HG02759 (cell line): ENCODE results near the gene CD70.
"Not testable (repeated sequence)": the region's sequence is repeated elsewhere in the genome, so short reads cannot be mapped to it uniquely, and the experiment has no call there.

Source experiments
- ATAC-seq: cut with Tn5 transposase; IDR thresholded peaks from one replicate; pipeline ENCODE4 v1.9.1; 2021; ENCODE audit warnings: mild to moderate bottlenecking, moderate library complexity; ENCODE audit not compliant: unreplicated experiment

The CD70 gene, protein sequence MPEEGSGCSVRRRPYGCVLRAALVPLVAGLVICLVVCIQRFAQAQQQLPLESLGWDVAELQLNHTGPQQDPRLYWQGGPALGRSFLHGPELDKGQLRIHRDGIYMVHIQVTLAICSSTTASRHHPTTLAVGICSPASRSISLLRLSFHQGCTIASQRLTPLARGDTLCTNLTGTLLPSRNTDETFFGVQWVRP

DNA sequence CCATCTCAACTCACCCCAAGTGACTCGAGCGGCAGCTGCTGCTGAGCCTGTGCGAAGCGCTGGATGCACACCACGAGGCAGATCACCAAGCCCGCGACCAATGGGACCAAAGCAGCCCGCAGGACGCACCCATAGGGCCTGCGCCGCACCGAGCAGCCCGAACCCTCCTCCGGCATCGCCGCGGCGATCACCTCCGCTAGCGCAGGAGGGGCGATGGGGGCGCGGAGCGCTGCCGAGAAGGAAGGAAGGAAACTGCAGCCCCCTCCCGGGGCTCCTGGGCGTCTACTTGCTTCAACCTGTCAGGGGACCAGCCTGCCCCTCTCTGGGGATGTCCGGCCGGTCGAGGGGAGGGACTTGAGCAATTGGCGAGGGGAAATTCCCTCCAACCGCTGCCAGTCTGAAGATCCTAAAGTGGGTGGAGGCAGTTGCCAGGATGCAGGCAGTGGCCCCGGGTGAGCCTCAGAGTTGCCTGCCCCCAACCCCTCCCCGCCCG is at the start of gene CD70:
Gene CD70, minus strand, starts transcription at position 324 of the 493 bp plus-strand sequence. Its CDS starts 148 bp downstream, at position 176.
- ATAC-seq = peak; percentile 48

DNA sequence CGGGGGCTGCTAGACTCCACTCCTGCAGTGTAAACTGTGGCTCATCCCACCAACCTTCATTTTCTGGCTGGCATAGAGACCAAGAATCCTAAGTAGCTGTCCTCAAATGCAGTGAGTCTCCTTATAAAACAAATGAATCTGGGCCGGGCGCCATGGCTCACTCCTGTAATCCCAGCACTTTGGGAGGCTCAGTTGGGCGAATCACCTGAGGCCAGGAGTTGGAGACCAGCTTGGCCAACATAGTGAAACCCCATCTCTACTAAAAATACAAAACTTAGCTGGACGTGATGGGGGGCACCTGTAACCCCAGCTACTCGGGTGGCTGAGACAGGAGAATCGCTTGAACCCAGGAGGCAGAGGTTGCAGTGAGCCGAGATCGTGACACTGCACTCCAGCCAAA is 49.4 kb upstream of the CD70 start:
- ATAC-seq = not testable (repeated sequence)

DNA sequence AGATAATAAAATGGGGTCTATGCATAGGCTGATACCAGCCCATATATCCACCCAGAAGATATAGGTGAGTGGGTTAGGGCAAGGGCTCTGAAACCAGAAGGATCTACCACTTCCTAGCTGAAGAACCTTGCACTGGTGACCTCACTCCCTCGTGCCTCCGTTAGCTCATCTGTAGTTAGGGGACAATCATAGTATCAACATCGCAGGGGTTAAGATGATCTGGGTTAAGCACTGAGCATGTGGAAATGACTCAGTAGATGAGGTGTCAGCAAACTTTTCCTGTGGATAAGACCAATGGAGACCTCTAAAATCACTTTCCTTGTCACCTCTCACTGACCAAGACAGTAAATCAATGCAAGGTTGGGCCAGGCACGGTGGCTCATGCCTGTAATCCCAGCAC is 48.5 kb upstream of the CD70 start:
- ATAC-seq = no peak

DNA sequence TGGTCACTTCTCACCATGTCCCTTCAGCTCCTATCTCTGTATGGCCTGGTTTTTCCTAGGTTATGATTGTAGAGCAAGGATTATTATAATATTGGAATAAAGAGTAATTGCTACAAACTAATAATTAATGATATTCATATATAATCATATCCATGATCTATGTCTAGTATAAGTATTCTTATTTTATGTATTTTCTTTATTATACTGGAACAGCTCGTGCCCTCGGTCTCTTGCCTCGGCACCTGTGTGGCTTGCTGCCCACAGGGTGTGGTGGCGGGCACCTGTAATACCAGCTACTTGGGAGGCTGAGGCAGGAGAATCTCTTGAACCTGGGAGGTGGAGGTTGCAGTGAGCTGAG is 42.5 kb upstream of the CD70 start:
- ATAC-seq = not testable (repeated sequence)

DNA sequence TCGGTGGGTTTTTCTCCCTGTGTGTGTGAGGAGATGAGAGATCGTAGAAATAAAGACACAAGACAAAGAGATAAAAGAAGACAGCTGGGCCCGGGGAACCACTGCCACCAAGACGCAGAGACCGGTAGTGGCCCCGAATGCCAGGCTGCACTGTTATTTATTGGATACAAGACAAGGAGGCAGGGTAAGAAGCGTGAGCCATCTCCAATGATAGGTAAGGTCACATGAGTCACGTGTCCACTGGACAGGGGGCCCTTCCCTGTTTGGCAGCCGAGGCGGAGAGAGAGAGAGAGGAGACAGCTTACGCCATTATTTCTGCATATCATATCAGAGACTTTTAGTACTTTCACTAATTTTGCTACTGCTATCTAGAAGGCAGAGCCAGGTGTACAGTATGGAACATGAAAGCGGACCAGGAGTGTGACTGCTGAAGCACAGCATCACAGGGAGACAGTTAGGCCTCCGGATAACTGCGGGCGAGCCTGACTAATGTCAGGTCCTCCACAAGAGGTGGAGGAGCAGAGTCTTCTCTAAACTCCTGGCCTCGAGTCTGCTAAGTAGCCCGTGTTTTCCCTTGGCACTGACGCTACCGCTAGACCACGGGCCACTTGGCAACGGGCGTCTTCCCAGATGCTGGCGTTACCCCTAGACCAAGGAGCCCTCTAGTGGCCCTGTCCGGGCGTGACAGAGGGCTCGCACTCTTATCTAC is 42.0 kb upstream of the CD70 start:
- ATAC-seq = not testable (repeated sequence)

DNA sequence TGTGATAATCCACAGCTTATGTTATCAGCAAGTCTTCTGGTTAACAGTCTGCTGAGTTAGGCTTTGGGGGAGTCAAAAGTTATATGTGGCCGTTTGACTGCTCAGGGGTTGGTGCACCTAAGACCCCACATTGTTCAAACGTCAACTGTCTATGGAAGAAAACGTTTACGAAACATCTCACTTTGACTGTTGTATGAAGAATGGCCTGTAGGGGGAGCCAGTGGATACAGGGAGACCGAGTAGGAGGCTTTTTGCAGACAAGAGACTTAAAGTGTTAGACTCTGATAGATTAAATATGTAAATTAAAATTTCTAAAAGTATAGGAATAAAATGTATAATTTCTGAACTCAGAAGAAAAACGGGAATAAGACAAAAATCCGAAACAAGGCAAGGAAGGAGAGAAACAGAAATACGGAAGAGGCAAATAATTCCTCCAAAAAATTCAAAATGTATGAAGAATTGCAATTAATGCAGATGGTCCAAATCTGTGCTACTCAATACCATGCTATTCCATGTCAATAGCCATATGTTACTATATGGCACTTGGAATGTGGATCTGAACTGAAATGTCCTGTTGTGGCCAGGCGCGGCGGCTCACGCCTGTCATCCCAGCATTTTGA is 41.2 kb upstream of the CD70 start:
- no peak for ATAC-seq

DNA sequence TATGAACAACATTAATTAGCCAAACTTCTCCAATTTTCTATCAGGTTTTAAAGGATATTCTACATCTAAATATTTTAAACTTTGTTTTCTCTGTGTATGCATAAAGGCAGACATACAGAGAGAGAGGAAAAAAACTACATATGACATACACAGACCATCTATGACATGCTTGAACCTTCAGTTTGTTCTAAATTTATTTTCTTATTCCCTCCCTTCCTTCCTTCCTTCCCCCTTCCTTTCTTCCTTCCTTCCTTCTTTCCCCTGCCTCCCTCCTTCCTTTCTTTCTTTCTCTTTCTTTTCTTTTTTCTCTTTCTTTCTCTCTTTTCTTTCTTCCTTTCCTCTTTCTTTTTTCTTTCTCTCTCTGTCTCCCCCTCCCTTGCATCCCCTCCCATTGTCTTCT is 35.8 kb upstream of the CD70 start:
- no peak for ATAC-seq

DNA sequence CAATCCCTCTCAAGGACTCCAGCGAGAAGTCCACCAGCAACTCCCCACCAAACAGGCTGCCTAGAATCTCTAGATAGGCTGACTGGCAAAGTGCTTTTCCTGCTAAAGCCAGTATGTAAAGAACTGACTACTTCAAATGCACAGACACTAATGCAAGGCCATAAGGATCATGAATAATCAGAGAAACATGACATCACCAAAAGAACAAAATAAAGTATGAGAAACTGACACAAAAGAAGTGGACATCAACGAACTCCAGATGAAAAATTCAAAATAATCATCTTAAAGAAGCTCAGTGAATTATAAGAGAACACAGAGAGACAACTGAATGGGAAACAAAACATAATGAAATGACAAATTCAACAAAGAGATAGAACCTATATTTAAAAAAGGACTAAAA is 26.4 kb upstream of the CD70 start:
- ATAC-seq = no peak

DNA sequence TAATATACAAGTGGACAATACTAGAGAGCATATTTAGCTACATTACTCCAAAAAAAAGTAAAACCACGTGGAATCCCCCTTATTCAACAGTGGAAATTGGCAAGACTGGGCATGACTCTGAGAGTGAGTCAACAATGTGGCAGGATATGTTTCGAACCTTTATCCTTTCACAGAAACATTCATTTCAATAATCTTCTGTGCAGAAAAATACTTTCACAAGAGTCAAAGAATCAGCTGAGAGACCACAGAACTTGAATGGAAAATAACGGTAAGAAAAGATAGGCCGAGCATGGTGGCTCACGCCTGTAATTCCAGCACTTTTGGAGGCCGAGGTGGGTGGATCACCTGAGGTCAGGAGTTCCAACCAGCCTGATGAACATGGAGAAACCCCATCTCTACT is 25.1 kb upstream of the CD70 start:
- no peak for ATAC-seq

DNA sequence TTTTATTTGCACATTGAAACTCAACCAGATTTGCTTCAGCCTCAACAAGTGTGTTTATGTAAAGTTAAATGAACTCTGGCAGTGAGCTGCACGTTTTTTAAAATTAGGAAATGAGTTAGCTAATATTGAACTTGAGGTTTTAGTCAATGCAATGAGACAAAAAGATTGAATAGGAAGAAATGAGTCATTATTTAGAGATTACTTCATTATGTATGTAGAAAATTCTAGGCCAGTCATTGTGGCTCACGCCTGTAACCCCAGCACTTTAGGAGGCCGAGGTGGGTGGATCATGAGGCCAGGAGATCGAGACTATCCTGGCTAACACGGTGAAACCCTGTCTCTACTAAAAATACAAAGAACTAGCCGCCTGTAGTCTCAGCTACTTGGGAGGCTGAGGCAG is 22.8 kb upstream of the CD70 start:
- ATAC-seq = no peak

DNA sequence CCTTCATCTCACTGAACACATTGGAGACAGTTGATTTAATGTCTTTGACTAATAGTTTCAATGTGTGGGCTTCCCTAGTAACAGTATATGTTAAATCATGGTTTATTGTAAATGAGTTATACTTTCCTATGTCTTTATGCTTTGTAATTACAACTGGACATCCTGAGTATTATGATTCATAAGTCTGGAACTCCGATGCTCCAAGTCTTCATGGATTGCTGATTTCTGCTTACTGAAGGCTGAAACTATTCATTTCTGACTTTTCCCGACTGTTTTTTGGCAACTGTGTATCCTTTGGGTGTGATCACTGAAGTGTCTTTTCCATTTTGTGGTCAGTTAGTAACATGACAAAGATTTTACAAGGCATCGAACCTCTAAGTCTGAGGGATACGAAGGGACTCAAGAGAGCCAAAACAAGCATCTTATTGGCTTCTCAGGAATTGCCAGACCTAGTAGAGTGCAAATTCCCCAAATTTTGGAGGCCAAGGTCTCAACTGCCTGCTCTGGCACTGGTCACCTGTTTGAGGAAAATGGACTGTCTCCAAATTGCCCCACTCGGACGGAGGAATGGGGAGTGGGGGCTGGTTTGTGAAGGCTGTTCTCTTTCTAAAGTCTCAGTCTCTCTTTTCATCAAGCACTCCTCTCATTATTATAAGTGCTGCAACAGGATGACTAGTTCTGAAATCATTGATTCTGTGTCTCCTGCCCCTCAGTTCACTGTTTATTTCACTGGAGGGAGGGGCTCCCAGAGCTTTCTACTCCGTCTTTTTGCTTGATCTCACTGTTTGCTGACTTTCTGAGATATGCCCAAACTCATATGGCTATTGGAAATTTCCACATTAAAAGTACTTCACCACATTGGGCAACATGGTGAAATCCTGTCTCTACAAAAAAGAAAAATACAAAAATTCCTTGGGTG is 20.2 kb upstream of the CD70 start:
- ATAC-seq = no peak

DNA sequence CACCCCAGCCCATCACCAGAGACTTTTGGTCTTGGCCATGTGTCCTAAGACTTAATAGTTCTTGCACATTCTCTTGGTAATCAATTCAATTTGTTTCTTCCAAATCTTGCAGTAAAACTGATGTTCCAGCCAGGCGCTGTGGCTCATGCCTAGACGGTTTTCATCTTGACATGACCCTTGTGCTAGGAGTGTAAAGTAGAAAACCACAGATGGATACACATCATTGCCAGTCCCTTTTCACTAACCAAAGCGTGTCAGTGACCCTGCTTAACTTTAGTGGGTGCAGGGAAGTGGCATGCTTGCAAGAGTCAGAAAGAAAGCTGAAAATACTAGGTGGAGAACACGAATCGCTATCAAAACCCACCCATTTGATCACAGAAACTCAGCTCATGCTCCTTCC is 18.0 kb upstream of the CD70 start:
- ATAC-seq = no peak

DNA sequence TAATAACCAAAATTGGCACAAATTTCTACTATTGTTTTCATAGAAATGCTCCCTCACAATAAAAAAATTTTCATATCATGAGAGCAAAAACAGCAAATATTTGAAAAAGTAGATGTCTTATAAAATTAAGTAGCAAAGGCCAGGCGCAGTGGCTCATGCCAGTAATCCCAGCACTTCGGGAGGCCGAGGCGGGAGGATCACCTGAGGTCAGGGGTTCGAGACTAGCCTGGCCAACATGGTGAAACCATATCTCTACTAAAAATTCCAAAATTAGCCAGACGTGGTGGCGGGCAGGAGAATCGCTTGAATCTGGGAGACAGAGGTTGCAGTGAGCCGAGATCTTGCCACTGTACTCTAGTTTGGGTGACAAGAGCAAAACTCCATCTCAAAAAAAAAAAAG is 17.2 kb upstream of the CD70 start:
- ATAC-seq = not testable (repeated sequence)

DNA sequence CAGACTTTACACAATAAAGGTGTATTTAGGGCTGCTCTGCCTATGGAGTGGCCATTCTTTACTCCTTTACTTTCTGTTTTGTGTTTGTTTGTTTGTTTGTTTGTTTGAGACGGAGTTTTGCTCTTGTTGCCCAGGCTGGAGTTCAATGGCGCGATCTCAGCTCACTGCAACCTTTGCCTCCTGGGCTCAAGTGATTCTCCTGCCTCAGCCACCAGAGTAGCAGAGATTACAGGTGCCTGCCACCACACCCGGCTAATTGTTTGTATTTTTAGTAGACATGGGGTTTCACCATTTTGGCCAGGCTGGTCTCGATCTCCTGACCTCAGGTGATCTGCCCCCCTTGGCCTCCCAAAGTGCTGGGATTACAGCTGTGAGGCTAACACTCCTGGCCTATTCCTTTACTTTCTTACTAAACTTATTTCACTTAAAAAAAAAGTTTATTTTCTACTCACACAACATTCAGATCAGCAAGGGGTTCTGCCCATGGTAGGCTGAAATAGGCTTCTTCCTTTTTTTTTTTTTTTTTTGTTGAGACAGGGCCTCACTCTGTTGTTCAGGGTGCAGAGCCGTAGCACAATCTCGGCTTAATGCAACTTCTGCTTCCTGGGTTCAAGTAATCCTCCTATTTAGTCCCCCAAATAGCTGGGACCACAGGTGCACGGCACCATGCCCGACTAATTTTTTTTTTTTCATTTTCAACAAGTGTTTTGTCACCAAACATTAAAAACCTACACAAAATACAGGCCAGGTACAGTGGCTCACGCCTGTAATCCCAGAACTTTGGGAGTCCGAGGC is 15.5 kb upstream of the CD70 start:
- ATAC-seq = not testable (repeated sequence)

DNA sequence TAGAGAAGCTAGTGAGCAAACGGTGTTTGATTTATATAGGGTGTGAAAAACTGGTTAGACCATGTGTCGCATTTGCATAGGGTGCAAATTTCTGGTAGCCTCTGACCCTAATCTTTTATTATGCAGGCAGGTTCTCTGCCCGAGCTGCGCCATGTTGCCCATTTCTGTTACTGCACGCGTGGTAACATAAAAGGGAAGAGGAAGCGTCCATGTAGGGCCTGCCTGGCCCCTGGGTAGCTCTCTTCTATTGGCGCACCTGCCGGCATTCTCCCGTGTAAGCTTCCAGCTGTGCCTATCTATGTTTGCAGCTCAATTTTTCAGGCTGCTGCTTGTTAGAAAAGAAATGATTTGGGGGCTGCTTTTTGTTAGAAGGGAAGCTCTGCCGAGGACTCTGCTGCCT is 14.0 kb upstream of the CD70 start:
- no peak for ATAC-seq

DNA sequence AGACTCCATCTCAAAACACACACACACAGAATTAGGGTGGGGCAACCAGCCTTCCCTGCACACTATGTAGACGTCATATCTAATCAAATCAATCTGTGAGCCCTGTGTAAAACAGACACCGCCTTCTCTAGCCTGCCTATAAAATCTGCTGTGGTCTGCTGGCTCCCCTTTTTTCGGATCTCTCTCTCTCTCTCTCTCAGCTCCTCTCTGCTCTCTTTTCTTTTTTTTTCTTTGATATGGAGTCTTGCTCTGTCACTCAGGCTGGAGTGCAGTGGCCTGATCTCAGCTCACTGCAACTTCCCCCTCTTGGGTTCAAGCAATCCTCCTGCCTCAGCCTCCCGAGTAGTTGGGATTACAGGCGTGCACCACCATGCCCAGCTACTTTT is 11.8 kb upstream of the CD70 start:
- ATAC-seq = no peak

DNA sequence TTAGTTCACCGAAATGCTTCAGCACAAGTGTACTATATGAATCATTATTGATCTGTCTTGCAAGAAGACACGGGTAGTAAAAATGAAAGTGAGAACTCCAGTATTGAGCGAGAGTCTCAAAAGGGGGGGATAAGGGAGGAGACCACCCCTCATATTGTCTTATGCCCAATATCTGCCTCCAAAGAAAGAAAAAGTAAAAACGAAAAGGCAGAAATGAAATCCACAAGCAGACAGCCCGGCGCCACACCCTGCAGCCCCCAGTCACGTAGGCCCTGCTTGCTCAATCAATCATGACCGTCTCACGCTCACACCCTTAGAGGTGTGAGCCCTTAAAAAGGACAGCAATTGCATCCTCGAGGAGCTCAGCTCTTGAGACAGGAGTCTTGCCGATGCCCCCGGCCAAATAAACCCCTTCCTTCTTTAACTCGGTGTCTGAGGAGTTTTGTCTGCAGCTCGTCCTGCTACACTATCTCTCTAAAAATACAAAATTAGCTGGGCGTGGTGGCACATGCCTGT is 10.6 kb upstream of the CD70 start:
- ATAC-seq = peak; percentile 67

DNA sequence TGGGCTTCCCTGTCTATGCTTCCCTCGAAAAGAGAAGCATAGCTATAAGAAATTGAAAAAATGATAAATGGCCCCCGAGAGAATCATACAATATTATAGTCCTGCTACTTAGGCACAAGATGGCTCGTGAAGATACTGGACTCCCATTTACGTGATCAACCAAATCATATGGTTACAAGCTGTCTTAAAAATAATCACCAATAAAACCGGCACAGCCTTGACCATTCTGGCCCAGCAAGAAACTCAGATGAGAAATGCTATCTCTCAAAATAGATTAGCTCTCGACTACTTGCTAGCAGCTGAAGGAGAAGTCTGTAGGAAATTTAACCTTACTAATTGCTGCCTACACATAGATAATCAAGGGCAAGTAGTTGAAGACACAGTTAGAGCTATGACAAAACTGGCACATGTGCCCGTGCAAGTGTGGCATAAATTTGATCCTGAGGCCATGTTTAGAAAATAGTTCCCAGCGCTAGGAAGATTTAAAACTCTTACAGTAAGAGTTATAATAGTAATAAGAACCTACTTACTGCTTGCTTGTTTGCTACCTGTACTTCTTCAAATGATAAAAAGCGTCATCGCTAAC is 10.1 kb upstream of the CD70 start:
- not testable (repeated sequence) for ATAC-seq

DNA sequence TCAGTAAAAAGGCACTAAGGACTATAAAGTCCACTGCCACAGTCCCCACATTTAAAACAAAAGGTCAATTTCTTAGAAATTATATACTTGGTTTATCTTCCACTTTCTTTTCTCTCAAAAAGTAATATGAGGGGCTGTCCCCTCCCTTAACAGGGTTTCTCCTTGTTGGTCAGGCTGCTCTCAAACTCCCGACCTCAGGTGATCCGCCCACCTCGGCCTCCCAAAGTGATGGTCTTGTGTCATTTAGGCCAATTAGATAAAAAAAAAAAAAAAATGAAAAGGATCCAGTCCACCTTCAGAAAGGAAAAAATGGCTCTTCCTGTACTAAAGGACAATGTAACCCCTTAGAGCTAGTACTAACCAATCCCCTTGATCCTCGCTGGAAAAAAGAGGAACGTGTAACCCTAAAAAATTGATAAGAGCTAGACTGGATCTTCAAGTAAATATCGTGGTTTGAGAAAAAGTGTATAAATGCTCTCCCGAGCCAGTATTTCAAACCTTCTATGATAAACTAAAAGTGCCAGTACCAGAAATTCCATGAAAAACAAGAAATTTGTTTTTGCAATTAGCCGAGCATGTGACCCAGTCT is 9.0 kb upstream of the CD70 start:
- no peak for ATAC-seq
